ENCODE measurements around the gene LONP2. TPM values are rescaled to one million over a fixed set of nuclear protein-coding genes. Genes with fewer than 3 reads are reported as not detected.

The LONP2 gene
- total and polyA plus RNA-seq, 10 of the 15 experiments (the other 5 are each of a cell fraction or from before 2014, with no cell fraction given): 8.3 to 48.0 (median 34.8) TPM

GRCh38 chr16:48234630-48235029 lies 9.5 kb upstream of the LONP2 start:
- ChIA-PET POLR2A (no interaction called here), CTCF (interaction anchor here (0.8 to 1.3 kb wide), 3 partner anchors 17 to 389 kb away, joined by 3 to 5 read pairs (median 3); no protein-coding TSS in a partner anchor), RAD21 (ENCODE audit: unreplicated experiment) (interaction anchor here (1.2 to 3.7 kb wide), 3 partner anchors 175 to 395 kb away, joined by 4 to 30 read pairs (median 6); no protein-coding TSS in a partner anchor), SMC1A (ENCODE audit: uncharacterized antibody, unreplicated experiment) (interaction anchor here (1.9 to 5.4 kb wide), 2 partner anchors 106 to 388 kb away, joined by 3 to 30 read pairs; no protein-coding TSS in a partner anchor)
- DNase-seq (ENCODE audit: low read depth, low spot score): no peak
- in situ Hi-C loops (cut with MboI): loop anchor here (5.0 kb wide), 1 partner anchor 398 kb away; no protein-coding TSS in a partner anchor
- no peak for ATAC-seq
- Histone ChIP-seq H3K27me3 (replicated peaks in 1 of 2; ENCODE audit: control insufficient read depth in 2 of 2, insufficient read depth in 2 of 2, low read length in 1 of 2) (no peaks in the 10 kb centered on the region), H3K36me3 (ENCODE audit: control insufficient read depth in 2 of 2, insufficient read depth in 2 of 2, low read length in 1 of 2) (no peaks in the 10 kb centered on the region), H3K4me2 (ENCODE audit: control insufficient read depth, insufficient read depth) (no peak overlapping the region), H3K9me3 (replicated peaks; ENCODE audit: control insufficient read depth, insufficient read depth, low read length) (no peaks in the 10 kb centered on the region), H3K79me2 (ENCODE audit: control insufficient read depth, insufficient read depth, low read length) (no peaks in the 10 kb centered on the region), H3K4me1 (ENCODE audit: control insufficient read depth, insufficient read depth, low read length) (peaks cover 3% of the 10 kb centered on the region), H2AFZ (ENCODE audit: control insufficient read depth, low read depth, low read length) (no peak overlapping the region), H3K27ac (ENCODE audit: control insufficient read depth, insufficient read depth) (no peak overlapping the region), H3K4me3 (no peak overlapping the region), H3K9ac (ENCODE audit: control insufficient read depth, insufficient read depth, low read length) (no peak overlapping the region), H4K20me1 (ENCODE audit: control insufficient read depth, insufficient read depth) (no peaks in the 10 kb centered on the region)
- intact Hi-C loops (cut with micrococcal nuclease; ENCODE audit: unreplicated experiment): loop anchor here (5.0 kb wide), 1 partner anchor 388 kb away; no protein-coding TSS in a partner anchor
- BruUV-seq (replicated peaks): no TSS peak
- no peak for TF ChIP-seq ZNF592 (IDR thresholded peaks at IDR 0.05)
- TF ChIP-seq EP300 (IDR thresholded peaks at IDR 0.05; ENCODE audit: borderline replicate concordance in 1 of 2, control insufficient read depth in 1 of 2, low read depth in 2 of 2, low read length in 2 of 2): no peak
- TF ChIP-seq BCL3 (IDR thresholded peaks at IDR 0.05; ENCODE audit: borderline replicate concordance, insufficient read depth, low read depth, low read length, poor library complexity, severe bottlenecking): no peak
- no peak for TF ChIP-seq POLR2A (IDR thresholded peaks at IDR 0.05; ENCODE audit: low read depth, low read length)
- TF ChIP-seq ATF3 (IDR thresholded peaks at IDR 0.05; ENCODE audit: borderline replicate concordance, extremely low read depth, low read depth, low read length): no peak
- TF ChIP-seq FOXK2 (IDR thresholded peaks at IDR 0.05): no peak
- TF ChIP-seq NR2F1 (conservative IDR thresholded peaks at IDR 0.05): no peak
- no peak for TF ChIP-seq SMAD1 (IDR thresholded peaks at IDR 0.05; ENCODE audit: low read depth, partially characterized antibody)
- no peak for TF ChIP-seq RELA (IDR thresholded peaks at IDR 0.05; ENCODE audit: borderline replicate concordance, partially characterized antibody)
- TF ChIP-seq HDAC6 (IDR thresholded peaks at IDR 0.05; ENCODE audit: unreplicated experiment): no peak
- no peak for FAIRE-seq
